Sigmoid colon (tissue), 4 donors: ENCODE results near the gene GPR87.

Source experiments
- EP300 ChIP-seq, 4 donors: sonication (generic); formaldehyde crosslinking; IDR thresholded peaks; one replicate each; pipeline ENCODE4 v1.6.1; 2017; ENCODE audit warnings: antibody characterized with exemption in 4 of 4
- POLR2A ChIP-seq, 2 donors: fragments of 450-650 bp; IDR thresholded peaks; one replicate each; pipeline ENCODE4 v1.6.1; 2016; ENCODE audit warnings: antibody characterized with exemption in 2 of 2, mild to moderate bottlenecking in 2 of 2, moderate library complexity in 2 of 2
- POLR2AphosphoS5 ChIP-seq, 4 donors: sonication (generic); formaldehyde crosslinking; IDR thresholded peaks; one replicate each; pipeline ENCODE4 v1.6.1; 2017; ENCODE audit warnings: antibody characterized with exemption in 4 of 4
- TF ChIP-seq, protein P1 (sequence below), 4 experiments: fragments of 450-650 bp in 3 of 4; fragments of 200-600 bp in 1 of 4; IDR thresholded peaks; one replicate each; pipeline ENCODE4 v1.5.1; 2016 to 2019; ENCODE audit warnings: antibody characterized with exemption in 4 of 4, mild to moderate bottlenecking in 3 of 4, moderate library complexity in 2 of 4

GRCh38 chr3:151315846-151316245 is 774 bp downstream of the GPR87 start:
- TF ChIP-seq, protein P1, sequence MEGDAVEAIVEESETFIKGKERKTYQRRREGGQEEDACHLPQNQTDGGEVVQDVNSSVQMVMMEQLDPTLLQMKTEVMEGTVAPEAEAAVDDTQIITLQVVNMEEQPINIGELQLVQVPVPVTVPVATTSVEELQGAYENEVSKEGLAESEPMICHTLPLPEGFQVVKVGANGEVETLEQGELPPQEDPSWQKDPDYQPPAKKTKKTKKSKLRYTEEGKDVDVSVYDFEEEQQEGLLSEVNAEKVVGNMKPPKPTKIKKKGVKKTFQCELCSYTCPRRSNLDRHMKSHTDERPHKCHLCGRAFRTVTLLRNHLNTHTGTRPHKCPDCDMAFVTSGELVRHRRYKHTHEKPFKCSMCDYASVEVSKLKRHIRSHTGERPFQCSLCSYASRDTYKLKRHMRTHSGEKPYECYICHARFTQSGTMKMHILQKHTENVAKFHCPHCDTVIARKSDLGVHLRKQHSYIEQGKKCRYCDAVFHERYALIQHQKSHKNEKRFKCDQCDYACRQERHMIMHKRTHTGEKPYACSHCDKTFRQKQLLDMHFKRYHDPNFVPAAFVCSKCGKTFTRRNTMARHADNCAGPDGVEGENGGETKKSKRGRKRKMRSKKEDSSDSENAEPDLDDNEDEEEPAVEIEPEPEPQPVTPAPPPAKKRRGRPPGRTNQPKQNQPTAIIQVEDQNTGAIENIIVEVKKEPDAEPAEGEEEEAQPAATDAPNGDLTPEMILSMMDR (IDR thresholded peaks at IDR 0.05), result no peak
- TF ChIP-seq POLR2AphosphoS5 (IDR thresholded peaks at IDR 0.05) (no peak), POLR2A (IDR thresholded peaks at IDR 0.05) (no peak), EP300 (IDR thresholded peaks at IDR 0.05) (no peak)
